ENCODE measurements around the gene NTMT1. TPM values are rescaled to one million over a fixed set of nuclear protein-coding genes. Genes with fewer than 3 reads are reported as not detected.

NTMT1 gene
- total and polyA plus RNA-seq, 10 of the 15 experiments (the other 5 are each of a cell fraction or from before 2014, with no cell fraction given) = 12.8 to 85.4 (median 39.3) TPM

- Histone ChIP-seq H3K36me3 (ENCODE audit: control insufficient read depth in 2 of 2, insufficient read depth in 2 of 2, low read length in 1 of 2) (no peaks in the 10 kb centered on the region), H3K27ac (ENCODE audit: control insufficient read depth, insufficient read depth) (no peak overlapping the region), H3K4me2 (ENCODE audit: control insufficient read depth, insufficient read depth) (no peak overlapping the region), H2AFZ (ENCODE audit: control insufficient read depth, low read depth, low read length) (no peak overlapping the region), H3K27me3 (replicated peaks in 1 of 2; ENCODE audit: control insufficient read depth in 2 of 2, insufficient read depth in 2 of 2, low read length in 1 of 2) (no peaks in the 10 kb centered on the region; a peak in 1 of 4 replicates), H3K9me3 (replicated peaks; ENCODE audit: control insufficient read depth, insufficient read depth, low read length) (no peaks in the 10 kb centered on the region), H3K9ac (ENCODE audit: control insufficient read depth, insufficient read depth, low read length) (no peak overlapping the region), H3K79me2 (ENCODE audit: control insufficient read depth, insufficient read depth, low read length) (no peaks in the 10 kb centered on the region), H3K4me3 (no peak overlapping the region), H4K20me1 (ENCODE audit: control insufficient read depth, insufficient read depth) (no peaks in the 10 kb centered on the region), H3K4me1 (ENCODE audit: control insufficient read depth, insufficient read depth, low read length) (no peaks in the 10 kb centered on the region)
- 23% methylated on average over 11 of the region's 11 CpGs for WGBS (ENCODE audit: insufficient coverage, insufficient replicate concordance, low lambda C conversion rate, missing lambda C conversion rate)
- no peak for FAIRE-seq
- intact Hi-C loops (cut with micrococcal nuclease; ENCODE audit: unreplicated experiment) = no loop called here
- RAD21 ChIA-PET (ENCODE audit: unreplicated experiment) = interaction anchor here (0.6 kb wide), 1 partner anchor 186 kb away, joined by 3 read pairs; no protein-coding TSS in a partner anchor
- SMC1A ChIA-PET (ENCODE audit: uncharacterized antibody, unreplicated experiment) = no interaction called here
- POLR2A ChIA-PET = no interaction called here
- BruUV-seq (replicated peaks) = no TSS peak
- no peak for TF ChIP-seq GABPA (IDR thresholded peaks at IDR 0.05; ENCODE audit: low read depth)
- TF ChIP-seq E2F8 (IDR thresholded peaks at IDR 0.05; ENCODE audit: low read depth, partially characterized antibody) = no peak
- TF ChIP-seq MEF2B (IDR thresholded peaks at IDR 0.05; ENCODE audit: partially characterized antibody, poor library complexity, severe bottlenecking) = no peak
- no peak for TF ChIP-seq TAF1 (IDR thresholded peaks at IDR 0.05; ENCODE audit: borderline replicate concordance, low read depth, low read length)
- no peak for TF ChIP-seq IRF4 (IDR thresholded peaks at IDR 0.05; ENCODE audit: low read depth, low read length)
- TF ChIP-seq SMAD5 (IDR thresholded peaks at IDR 0.05; ENCODE audit: low read depth) = no peak
- no peak for TF ChIP-seq CHD4 (IDR thresholded peaks at IDR 0.05)
- TF ChIP-seq ASH2L (IDR thresholded peaks at IDR 0.05; ENCODE audit: borderline replicate concordance, low read depth) = no peak
- CTCF ChIA-PET = no interaction called here
- in situ Hi-C loops (cut with MboI) = no loop called here
- no peak for DNase-seq (ENCODE audit: low read depth, low spot score)
- ATAC-seq = no peak
These were observed 56.0 kb downstream of the NTMT1 start for GRCh38 chr9:129681924-129682323.

Measured in GM12878 (cell line).